Large intestine (tissue), 3 donors: Measurements from ENCODE around the gene KRTAP10-10. TPM values are rescaled to one million over a fixed set of nuclear protein-coding genes. Genes with fewer than 3 reads are reported as not detected.

ENCODE experiments used
- DNase-seq, 2 donors: peaks; one replicate each; pipeline versions ENCODE4 v3.0.0 to v3.0.0-alpha.2; 2013
- H3K27ac ChIP-seq: one replicate; pipeline ENCODE4 v1.5.1; 2013; ENCODE audit warnings: low read length
- H3K27me3 ChIP-seq: 2 replicates; pipeline ENCODE4 v1.6.1; 2013; ENCODE audit warnings: low read length; ENCODE audit not compliant: control insufficient read depth, insufficient read depth
- H3K36me3 ChIP-seq: 2 replicates; pipeline ENCODE4 v1.6.1; 2013; ENCODE audit warnings: low read length; ENCODE audit not compliant: control insufficient read depth, insufficient read depth
- H3K4me1 ChIP-seq: one replicate; pipeline ENCODE4 v1.6.1; 2013; ENCODE audit warnings: low read length; ENCODE audit not compliant: control insufficient read depth, insufficient read depth
- H3K4me3 ChIP-seq: one replicate; pipeline ENCODE4 v1.5.1; 2013; ENCODE audit warnings: low read length
- H3K9me3 ChIP-seq: one replicate; pipeline ENCODE4 v1.6.1; 2013; ENCODE audit warnings: mild to moderate bottlenecking, low read depth, low read length, moderate library complexity; ENCODE audit not compliant: control insufficient read depth
- WGBS: methylation state at CpG from one replicate; pipeline ENCODE4 v1.1.5; 2013; ENCODE audit warnings: low lambda C conversion rate; ENCODE audit not compliant: insufficient coverage; 5-methylcytosine and 5-hydroxymethylcytosine counted together
- polyA plus RNA-seq: library from polyadenylated mRNA; unstranded; fragments of 120-200 nt; gene quantifications from one replicate; pipeline ENCODE4 v1.2.1, GENCODE V29; 2013

The KRTAP10-10 gene
- polyA plus RNA-seq, 1 donor, result not detected

GRCh38 chr21:44666401-44667320, 29.5 kb downstream of the KRTAP10-10 start, which contains the start of gene KRTAP12-2:
TSS of gene KRTAP12-2 (minus strand) at chr21:44666927. CDS start at chr21:44666886, 41 bp downstream.
- Histone ChIP-seq H3K9me3 (peaks cover 9% of the 10 kb centered on the region), H3K4me3 (no peak within 1 kb of the TSS), H3K4me1 (no peaks in the 10 kb centered on the region), H3K27ac (no peak within 1 kb of the TSS), H3K36me3 (no peaks in the 10 kb centered on the region), H3K27me3 (no peaks in the 10 kb centered on the region)
- 83% methylated on average over 1 of the region's 19 CpGs for WGBS
- DNase-seq, result no peak

- no peaks in the 10 kb centered on the region for H3K4me1 ChIP-seq
- H3K4me3 ChIP-seq, result no peak overlapping the region
- no peaks in the 10 kb centered on the region for H3K36me3 ChIP-seq
- no peak for DNase-seq
- H3K27me3 ChIP-seq, result no peaks in the 10 kb centered on the region
- peaks cover 9% of the 10 kb centered on the region for H3K9me3 ChIP-seq
- no CpG with 5 or more reads among the region's 1 CpG for WGBS
- H3K27ac ChIP-seq, result no peak overlapping the region
Observed at GRCh38 chr21:44667612-44668011, 30.5 kb downstream of the KRTAP10-10 start.

GRCh38 chr21:44670642-44671432, 33.7 kb downstream of the KRTAP10-10 start:
- no peak for DNase-seq
- no CpG with 5 or more reads among the region's 3 CpGs for WGBS
- H3K27ac ChIP-seq, result no peak overlapping the region
- no peaks in the 10 kb centered on the region for H3K4me1 ChIP-seq
- H3K4me3 ChIP-seq, result no peak overlapping the region
- H3K9me3 ChIP-seq, result peaks cover 9% of the 10 kb centered on the region
- no peaks in the 10 kb centered on the region for H3K27me3 ChIP-seq
- no peaks in the 10 kb centered on the region for H3K36me3 ChIP-seq

GRCh38 chr21:44671911-44672310, 34.8 kb downstream of the KRTAP10-10 start:
- no peak overlapping the region for H3K4me3 ChIP-seq
- no peaks in the 10 kb centered on the region for H3K27me3 ChIP-seq
- WGBS, result no CpG with 5 or more reads among the region's 1 CpG
- H3K36me3 ChIP-seq, result no peaks in the 10 kb centered on the region
- DNase-seq, result no peak
- H3K27ac ChIP-seq, result no peak overlapping the region
- H3K9me3 ChIP-seq, result peaks cover 9% of the 10 kb centered on the region
- H3K4me1 ChIP-seq, result no peaks in the 10 kb centered on the region

GRCh38 chr21:44677881-44678280, 40.7 kb downstream of the KRTAP10-10 start:
- Histone ChIP-seq H3K4me3 (no peak overlapping the region), H3K9me3 (no peaks in the 10 kb centered on the region), H3K36me3 (no peaks in the 10 kb centered on the region), H3K27ac (no peak overlapping the region), H3K4me1 (no peaks in the 10 kb centered on the region), H3K27me3 (no peaks in the 10 kb centered on the region)
- no peak for DNase-seq
- WGBS, result no CpG with 5 or more reads among the region's 13 CpGs

GRCh38 chr21:44681152-44681551, 44.0 kb downstream of the KRTAP10-10 start:
- Histone ChIP-seq H3K9me3 (no peaks in the 10 kb centered on the region), H3K27ac (no peak overlapping the region), H3K27me3 (peaks cover 4% of the 10 kb centered on the region), H3K4me1 (no peaks in the 10 kb centered on the region), H3K4me3 (no peak overlapping the region), H3K36me3 (no peaks in the 10 kb centered on the region)
- no peak for DNase-seq
- WGBS, result 100% methylated on average over 1 of the region's 11 CpGs

GRCh38 chr21:44681861-44682579, 44.9 kb downstream of the KRTAP10-10 start, which contains the start of gene KRTAP12-1:
TSS of gene KRTAP12-1 (minus strand) at chr21:44682163. CDS start at chr21:44682123, 40 bp downstream.
- no peaks in the 10 kb centered on the region for H3K36me3 ChIP-seq
- peaks cover 12% of the 10 kb centered on the region for H3K27me3 ChIP-seq
- no peaks in the 10 kb centered on the region for H3K4me1 ChIP-seq
- no CpG with 5 or more reads among the region's 23 CpGs for WGBS
- H3K27ac ChIP-seq, result no peak within 1 kb of the TSS
- no peaks in the 10 kb centered on the region for H3K9me3 ChIP-seq
- DNase-seq, result no peak
- no peak within 1 kb of the TSS for H3K4me3 ChIP-seq

GRCh38 chr21:44682580-44683151, 45.5 kb downstream of the KRTAP10-10 start:
- peaks cover 19% of the 10 kb centered on the region for H3K27me3 ChIP-seq
- no peak overlapping the region for H3K4me3 ChIP-seq
- no peak for DNase-seq
- no CpG with 5 or more reads among the region's 15 CpGs for WGBS
- no peaks in the 10 kb centered on the region for H3K4me1 ChIP-seq
- H3K27ac ChIP-seq, result no peak overlapping the region
- no peaks in the 10 kb centered on the region for H3K9me3 ChIP-seq
- no peaks in the 10 kb centered on the region for H3K36me3 ChIP-seq

- Histone ChIP-seq H3K27me3 (peaks cover 24% of the 10 kb centered on the region), H3K9me3 (no peaks in the 10 kb centered on the region), H3K36me3 (no peaks in the 10 kb centered on the region), H3K4me1 (no peaks in the 10 kb centered on the region), H3K27ac (no peak overlapping the region), H3K4me3 (no peak overlapping the region)
- WGBS, result no CpG with 5 or more reads among the region's 7 CpGs
- no peak for DNase-seq
Observed at GRCh38 chr21:44684077-44684476, 46.9 kb downstream of the KRTAP10-10 start.
